Spleen (tissue), 13 donors: ENCODE measurements around the gene JMJD4. TPM values are rescaled to one million over a fixed set of nuclear protein-coding genes. Genes with fewer than 3 reads are reported as not detected.

Experiments used
- DNase-seq: peaks from one replicate; pipeline ENCODE4 v3.0.0-alpha.2; 2020
- H3K27ac ChIP-seq, 8 donors: fragments of 200-600 bp; sonication (generic) in 7 of 8; 1 replicate in 4 of 8; 2 replicates in 4 of 8; pipeline versions ENCODE4 v1.5.0 to v1.8.0; 2016 to 2021; ENCODE audit warnings: inconsistent platforms in 4 of 8, mild to moderate bottlenecking in 4 of 8, moderate library complexity in 1 of 8
- H3K27me3 ChIP-seq, 7 donors: fragments of 200-600 bp; sonication (generic) in 6 of 7; replicated peaks in 1 of 7; 1 replicate in 4 of 7; 2 replicates in 3 of 7; pipeline versions ENCODE4 v1.5.0 to v1.8.0; 2016 to 2021; ENCODE audit warnings: inconsistent platforms in 3 of 7, mild to moderate bottlenecking in 1 of 7
- H3K36me3 ChIP-seq, 6 donors: fragments of 200-600 bp; sonication (generic) in 5 of 6; 1 replicate in 4 of 6; 2 replicates in 2 of 6; pipeline versions ENCODE4 v1.5.0 to v1.8.0; 2016 to 2021; ENCODE audit warnings: inconsistent platforms in 2 of 6
- H3K4me1 ChIP-seq, 6 donors: fragments of 200-600 bp; sonication (generic) in 5 of 6; 1 replicate in 3 of 6; 2 replicates in 3 of 6; pipeline versions ENCODE4 v1.5.0 to v1.8.0; 2016 to 2021; ENCODE audit warnings: inconsistent platforms in 3 of 6
- H3K4me3 ChIP-seq, 8 donors: fragments of 200-600 bp; sonication (generic) in 7 of 8; 1 replicate in 4 of 8; 2 replicates in 4 of 8; pipeline versions ENCODE4 v1.5.0 to v1.8.0; 2016 to 2021; ENCODE audit warnings: inconsistent platforms in 4 of 8, mild to moderate bottlenecking in 4 of 8, moderate library complexity in 2 of 8
- H3K9me3 ChIP-seq, 8 donors: fragments of 200-600 bp; sonication (generic) in 7 of 8; 1 replicate in 4 of 8; 2 replicates in 4 of 8; pipeline versions ENCODE4 v1.5.0 to v1.8.0; 2016 to 2021; ENCODE audit warnings: inconsistent platforms in 4 of 8
- POLR2A ChIP-seq, 3 donors: fragments of 450-650 bp; IDR thresholded peaks; one replicate each; pipeline ENCODE4 v1.5.1; 2017; ENCODE audit warnings: antibody characterized with exemption in 3 of 3, mild to moderate bottlenecking in 1 of 3
- POLR2AphosphoS5 ChIP-seq, 3 donors: sonication (generic); formaldehyde crosslinking; IDR thresholded peaks; one replicate each; pipeline ENCODE4 v1.5.1; 2017; ENCODE audit warnings: antibody characterized with exemption in 3 of 3
- WGBS, 5 donors: extraction: QIAGEN DNeasy Blood & Tissue Kit in 3 of 5; methylation state at CpG; one replicate each; pipeline versions ENCODE4 v1.1.5 to v1.1.7; 2013 to 2018; 5-methylcytosine and 5-hydroxymethylcytosine counted together
- intact Hi-C: fragments of 100-400 bp; cut with DNase I; formaldehyde crosslinking; loops from one replicate; pipeline ENCODE4 v1.15.0; 2023; ENCODE audit warnings: low total_unique reads
- long read RNA-seq, 2 donors: transcript quantifications; one replicate each; lab custom pipeline, GENCODE V29; 2026
- polyA plus RNA-seq, 3 donors: library from polyadenylated mRNA; stranded (reverse); fragments of 200-250 nt; gene quantifications; one replicate each; pipeline ENCODE4 v1.2.1, GENCODE V29; 2013
- total RNA-seq, 7 donors: library from RNA; depleted of rRNA in 3 of 7; stranded (reverse); fragments of >200 nt in 3 of 7; fragmentation: NEBNext Ultra II Directional in 4 of 7; extraction: Animal tissue kit (Norgen Biotek cat#: 25700) in 4 of 7; gene quantifications; one replicate each; pipeline versions ENCODE4 v1.1.0 to v1.2.1, GENCODE V29; 2016 to 2021
- TF ChIP-seq, protein P1 (sequence below), 11 experiments: fragments of 200-600 bp in 7 of 11; fragments of 450-650 bp in 4 of 11; sonication (generic) in 4 of 11; IDR thresholded peaks in 8 of 11; conservative IDR thresholded peaks in 3 of 11; 1 replicate in 7 of 11; 2 replicates in 4 of 11; pipeline versions ENCODE4 v1.4.0 to v1.8.0; 2016 to 2021; ENCODE audit warnings: antibody characterized with exemption in 11 of 11, inconsistent platforms in 4 of 11, mild to moderate bottlenecking in 1 of 11
- donor health status: healthy with polysubstance abuse.
- donor health status: DM: no; HTN: no; CAD: no; lungs with moderate emphysema.
- donor health status: DM: no; HTN: no; CAD: no.
- donor health status: Bipolar disorder and iron deficiency.
- donor health status: healthy.
- donor health status: DM: no; HTN: no; CAD: no.
- donor health status: DM: yes; HTN: yes; CAD: no.

Gene JMJD4, protein sequence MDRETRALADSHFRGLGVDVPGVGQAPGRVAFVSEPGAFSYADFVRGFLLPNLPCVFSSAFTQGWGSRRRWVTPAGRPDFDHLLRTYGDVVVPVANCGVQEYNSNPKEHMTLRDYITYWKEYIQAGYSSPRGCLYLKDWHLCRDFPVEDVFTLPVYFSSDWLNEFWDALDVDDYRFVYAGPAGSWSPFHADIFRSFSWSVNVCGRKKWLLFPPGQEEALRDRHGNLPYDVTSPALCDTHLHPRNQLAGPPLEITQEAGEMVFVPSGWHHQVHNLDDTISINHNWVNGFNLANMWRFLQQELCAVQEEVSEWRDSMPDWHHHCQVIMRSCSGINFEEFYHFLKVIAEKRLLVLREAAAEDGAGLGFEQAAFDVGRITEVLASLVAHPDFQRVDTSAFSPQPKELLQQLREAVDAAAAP
- 10 to 100 TPM; 14.3 to 35.4 (median 21.1) TPM for total RNA-seq
- polyA plus RNA-seq = 10 to 100 TPM; 11.2 to 17.2 (median 14.5) TPM
- long read RNA-seq, donor 1, partial matches to known transcripts = 6 of 8 reads
- long read RNA-seq, donor 1, other reads (novel, unspliced or antisense) = 0 of 8 reads
- long read RNA-seq, donor 2, partial matches to known transcripts = 0 of 5 reads
- long read RNA-seq, donor 2, other reads (novel, unspliced or antisense) = 0 of 5 reads

DNA sequence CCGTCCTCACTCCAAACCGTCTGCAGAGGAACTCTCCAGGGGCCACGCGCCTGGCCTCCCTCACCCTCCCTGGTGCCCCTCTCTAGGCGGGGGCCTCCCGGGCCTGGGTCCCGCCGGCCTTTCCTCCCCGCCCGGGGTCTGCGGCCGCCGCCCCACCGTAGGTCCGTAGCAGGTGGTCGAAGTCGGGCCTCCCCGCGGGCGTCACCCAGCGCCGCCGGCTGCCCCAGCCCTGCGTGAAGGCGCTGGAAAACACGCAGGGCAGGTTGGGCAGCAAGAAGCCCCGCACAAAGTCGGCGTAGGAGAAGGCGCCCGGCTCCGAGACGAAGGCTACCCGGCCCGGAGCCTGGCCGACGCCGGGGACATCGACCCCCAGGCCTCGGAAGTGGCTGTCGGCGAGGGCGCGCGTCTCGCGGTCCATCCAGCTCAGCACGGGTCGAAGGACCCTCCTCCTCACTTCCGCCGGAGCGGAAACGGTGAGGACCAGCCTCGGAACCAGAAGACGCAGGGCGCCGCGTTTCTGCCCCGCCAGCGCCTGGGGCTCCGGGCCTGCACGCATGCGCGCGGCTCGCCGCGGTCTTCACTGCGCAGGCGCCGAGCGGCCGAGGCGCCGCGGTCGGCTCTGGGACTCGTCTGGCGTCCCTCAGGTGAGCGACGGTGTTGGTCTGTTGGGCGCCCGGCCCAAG lies at the start of gene JMJD4, which contains the start of gene SNAP47:
Gene JMJD4, minus strand, starts transcription at position 447 of the 683 bp plus-strand sequence. Its CDS starts 29 bp downstream, at position 418.
Gene SNAP47, plus strand, starts transcription at position 580 of the 683 bp plus-strand sequence. CDS start 12,302 bp downstream, outside the sequence.
- Histone ChIP-seq H3K4me1 (peaks cover 20 to 87% (median 44%) of the 10 kb centered on the region in 6 donors), H3K36me3 (peaks cover 0 to 34% (median 24%) of the 10 kb centered on the region in 6 donors), H3K27me3 (no peaks in the 10 kb centered on the region), H3K9me3 (no peaks in the 10 kb centered on the region), H3K27ac (peak within 1 kb of the TSS; percentile 81 to 94 (median 89)), H3K4me3 (peak within 1 kb of the TSS; percentile 68 to 99 (median 90))
- peak; percentile 95 to 97 (median 96) for TF ChIP-seq POLR2AphosphoS5 (IDR thresholded peaks at IDR 0.05)
- TF ChIP-seq POLR2A (IDR thresholded peaks at IDR 0.05) = peak in 2 of 3 donors; percentile 52 to 54
- TF ChIP-seq, protein P1, sequence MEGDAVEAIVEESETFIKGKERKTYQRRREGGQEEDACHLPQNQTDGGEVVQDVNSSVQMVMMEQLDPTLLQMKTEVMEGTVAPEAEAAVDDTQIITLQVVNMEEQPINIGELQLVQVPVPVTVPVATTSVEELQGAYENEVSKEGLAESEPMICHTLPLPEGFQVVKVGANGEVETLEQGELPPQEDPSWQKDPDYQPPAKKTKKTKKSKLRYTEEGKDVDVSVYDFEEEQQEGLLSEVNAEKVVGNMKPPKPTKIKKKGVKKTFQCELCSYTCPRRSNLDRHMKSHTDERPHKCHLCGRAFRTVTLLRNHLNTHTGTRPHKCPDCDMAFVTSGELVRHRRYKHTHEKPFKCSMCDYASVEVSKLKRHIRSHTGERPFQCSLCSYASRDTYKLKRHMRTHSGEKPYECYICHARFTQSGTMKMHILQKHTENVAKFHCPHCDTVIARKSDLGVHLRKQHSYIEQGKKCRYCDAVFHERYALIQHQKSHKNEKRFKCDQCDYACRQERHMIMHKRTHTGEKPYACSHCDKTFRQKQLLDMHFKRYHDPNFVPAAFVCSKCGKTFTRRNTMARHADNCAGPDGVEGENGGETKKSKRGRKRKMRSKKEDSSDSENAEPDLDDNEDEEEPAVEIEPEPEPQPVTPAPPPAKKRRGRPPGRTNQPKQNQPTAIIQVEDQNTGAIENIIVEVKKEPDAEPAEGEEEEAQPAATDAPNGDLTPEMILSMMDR (IDR thresholded peaks at IDR 0.05 in 8 of 11, conservative IDR thresholded peaks at IDR 0.05 in 3 of 11) = peak in 2 of 11 experiments; percentile 16 to 19
- DNase-seq = peak; percentile 97
- 0 to 1% (median 1%) methylated on average over 49 to 83 of the region's 83 CpGs for WGBS, 5 donors
- intact Hi-C loops = no loop called here

DNA sequence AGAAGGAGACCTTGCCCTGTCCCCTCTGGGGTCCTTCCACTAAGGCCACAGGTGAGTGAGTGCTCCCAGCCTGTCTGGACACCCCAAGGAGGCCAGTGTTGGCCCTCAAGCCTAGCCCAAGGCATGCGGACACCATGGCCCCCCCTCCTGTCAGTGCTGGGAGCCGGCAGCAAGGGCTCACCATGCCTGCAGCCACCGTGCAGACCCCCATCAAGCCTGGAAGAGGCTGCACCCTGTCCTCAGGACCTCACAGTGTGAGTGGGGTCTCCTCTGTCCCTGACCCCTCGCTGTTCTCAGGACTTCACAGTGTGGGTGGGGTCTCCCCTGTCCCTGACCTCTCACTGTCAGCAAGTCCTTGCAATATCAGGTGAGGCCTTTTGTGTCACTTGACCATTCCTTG lies 47.1 kb upstream of the JMJD4 start:
- Histone ChIP-seq H3K36me3 (peaks cover 0 to 45% (median 6%) of the 10 kb centered on the region in 6 donors), H3K4me3 (no peak overlapping the region), H3K27me3 (peaks cover 0 to 16% (median 0%) of the 10 kb centered on the region in 7 donors), H3K4me1 (peaks cover 10 to 18% (median 14%) of the 10 kb centered on the region in 6 donors), H3K9me3 (no peaks in the 10 kb centered on the region), H3K27ac (no peak overlapping the region)
- WGBS, 5 donors = 95 to 100% (median 96%) methylated on average over 4 of the region's 4 CpGs
- DNase-seq = no peak
- intact Hi-C loops = loop anchor here (10.0 kb wide), 1 partner anchor 703 kb away; the partner anchor contains the start of gene RNF187
- TF ChIP-seq, protein P1 (IDR thresholded peaks at IDR 0.05 in 8 of 11, conservative IDR thresholded peaks at IDR 0.05 in 3 of 11) = no peak
- TF ChIP-seq POLR2A (IDR thresholded peaks at IDR 0.05) (no peak), POLR2AphosphoS5 (IDR thresholded peaks at IDR 0.05) (no peak)

DNA sequence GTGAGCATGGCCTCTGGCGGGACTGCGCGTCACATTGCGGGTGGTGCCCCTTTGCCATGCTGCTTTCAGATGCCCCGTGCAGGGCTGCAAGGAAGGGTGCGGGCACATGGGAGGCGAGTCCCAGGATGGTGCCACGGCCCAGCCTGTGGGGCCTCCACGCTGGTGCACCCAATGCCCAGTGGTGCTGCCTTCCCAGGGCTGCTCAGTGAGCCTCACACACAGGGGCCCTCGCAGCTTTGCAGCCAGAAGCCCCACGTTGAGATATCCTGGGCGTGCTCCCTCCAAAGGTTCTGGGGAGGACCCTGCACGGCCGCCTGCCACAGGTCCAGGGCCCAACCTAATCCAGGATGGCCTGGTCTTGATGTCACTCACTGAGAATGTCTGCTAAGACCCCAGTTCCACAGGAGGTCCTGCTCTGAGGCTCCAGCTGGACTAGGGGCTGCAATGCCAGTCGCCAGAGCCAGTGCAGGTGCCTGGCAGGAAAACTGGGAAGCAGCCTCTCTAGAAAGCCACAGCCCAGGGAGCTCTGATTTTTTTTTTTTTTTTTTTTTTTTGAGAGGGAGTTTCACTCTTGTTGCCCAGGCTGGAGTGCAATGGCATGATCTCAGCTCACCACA lies 46.3 kb upstream of the JMJD4 start:
- intact Hi-C loops = loop anchor here (10.0 kb wide), 1 partner anchor 703 kb away; the partner anchor contains the start of gene RNF187
- no peak overlapping the region for H3K27ac ChIP-seq
- peaks cover 0 to 8% (median 0%) of the 10 kb centered on the region in 7 donors for H3K27me3 ChIP-seq
- 94 to 98% (median 96%) methylated on average over 12 to 15 of the region's 15 CpGs for WGBS, 5 donors
- peak; percentile 67 for DNase-seq
- H3K9me3 ChIP-seq = no peaks in the 10 kb centered on the region
- H3K4me1 ChIP-seq = peaks cover 2 to 10% (median 6%) of the 10 kb centered on the region in 6 donors
- peaks cover 0 to 53% (median 7%) of the 10 kb centered on the region in 6 donors for H3K36me3 ChIP-seq
- TF ChIP-seq POLR2AphosphoS5 (IDR thresholded peaks at IDR 0.05) (peak in 2 of 3 donors; percentile 11 to 23), POLR2A (IDR thresholded peaks at IDR 0.05) (no peak)
- no peak overlapping the region for H3K4me3 ChIP-seq
